Measurements from ENCODE around the gene NEMF. TPM values are rescaled to one million over a fixed set of nuclear protein-coding genes. Genes with fewer than 3 reads are reported as not detected.
"Not testable (repeated sequence)": the region's sequence is repeated elsewhere in the genome, so short reads cannot be mapped to it uniquely, and the experiment has no call there.

NEMF gene
- total RNA-seq, 1 experiment from 2014 or later: 50.1 TPM

GRCh38 chr14:49895480-49895879 lies 42.9 kb upstream of the NEMF start:
- peaks cover 18% of the 10 kb centered on the region for H3K36me3 Mint-ChIP-seq
- POLR2A ChIA-PET: interaction anchor here (0.6 kb wide), 1 partner anchor 11 kb away, joined by 3 read pairs; no protein-coding TSS in a partner anchor
- no peak for DNase-seq (ENCODE audit: low spot score)
- CTCF ChIA-PET: no interaction called here
- ATAC-seq: no peak
- H3K27me3 Mint-ChIP-seq (ENCODE audit: low read depth): no peaks in the 10 kb centered on the region
- peak overlapping the region; percentile 77; the same call in 1 of the 2 replicates for H3K27ac Mint-ChIP-seq
- peaks cover 39% of the 10 kb centered on the region for H3K4me1 Mint-ChIP-seq
- peak overlapping the region; percentile 96 for H3K4me3 Mint-ChIP-seq
- TF ChIP-seq FOXK1 (CRISPR knock-in tag; IDR thresholded peaks at IDR 0.05): no peak
- no peak for TF ChIP-seq OVOL2 (CRISPR knock-in tag; IDR thresholded peaks at IDR 0.05; ENCODE audit: borderline replicate concordance)
- no peak for TF ChIP-seq NR3C1 (CRISPR knock-in tag; conservative IDR thresholded peaks at IDR 0.05; ENCODE audit: low read depth)
- no peak for TF ChIP-seq FOXP1 (CRISPR knock-in tag; IDR thresholded peaks at IDR 0.05; ENCODE audit: borderline replicate concordance)
- no peak for TF ChIP-seq NFYB (CRISPR knock-in tag; conservative IDR thresholded peaks at IDR 0.05; ENCODE audit: low read depth)
- no peak for TF ChIP-seq E2F4 (CRISPR knock-in tag; IDR thresholded peaks at IDR 0.05; ENCODE audit: borderline replicate concordance, low read depth)
- no peaks in the 10 kb centered on the region for H3K9me3 Mint-ChIP-seq

GRCh38 chr14:49894214-49895107 lies 41.9 kb upstream of the NEMF start:
- not testable (repeated sequence) for DNase-seq (ENCODE audit: low spot score); H3K9me3 Mint-ChIP-seq; H3K27me3 Mint-ChIP-seq (ENCODE audit: low read depth); ATAC-seq
- peak overlapping the region; percentile 98 for H3K27ac Mint-ChIP-seq
- peak overlapping the region; percentile 96 for H3K4me3 Mint-ChIP-seq
- CTCF ChIA-PET: interaction anchor here (1.2 to 2.4 kb wide), 2 partner anchors 15 to 72 kb away, joined by 3 to 24 read pairs; no protein-coding TSS in a partner anchor
- H3K36me3 Mint-ChIP-seq: peaks cover 18% of the 10 kb centered on the region
- POLR2A ChIA-PET: interaction anchor here (2.6 kb wide), 1 partner anchor 32 kb away, joined by 11 read pairs; no protein-coding TSS in a partner anchor
- H3K4me1 Mint-ChIP-seq: peaks cover 39% of the 10 kb centered on the region

GRCh38 chr14:49893309-49894213 lies 41.0 kb upstream of the NEMF start:
- DNase-seq (ENCODE audit: low spot score) (no peak), ATAC-seq (peak; percentile 28)
- Mint-ChIP-seq H3K27ac (peak overlapping the region; percentile 98), H3K27me3 (ENCODE audit: low read depth) (no peaks in the 10 kb centered on the region), H3K4me3 (peak overlapping the region; percentile 96), H3K36me3 (peaks cover 18% of the 10 kb centered on the region), H3K4me1 (peaks cover 39% of the 10 kb centered on the region), H3K9me3 (no peaks in the 10 kb centered on the region)
- CTCF ChIA-PET: interaction anchor here (1.2 to 2.4 kb wide), 2 partner anchors 14 to 73 kb away, joined by 3 to 24 read pairs; no protein-coding TSS in a partner anchor
- POLR2A ChIA-PET: interaction anchor here (2.6 kb wide), 1 partner anchor 31 kb away, joined by 11 read pairs; no protein-coding TSS in a partner anchor
- TF ChIP-seq PRDM15 (CRISPR knock-in tag; IDR thresholded peaks at IDR 0.05) (0 out of 2 replicates have a peak, but pooled peaks have one; percentile 4), GABPB1 (CRISPR knock-in tag; IDR thresholded peaks at IDR 0.05) (no peak), PREB (CRISPR knock-in tag; IDR thresholded peaks at IDR 0.05; ENCODE audit: borderline replicate concordance) (0 out of 2 replicates have a peak, but pooled peaks have one; percentile 12), CBFB (CRISPR knock-in tag; IDR thresholded peaks at IDR 0.05; ENCODE audit: low read depth) (no peak), NFYB (CRISPR knock-in tag; conservative IDR thresholded peaks at IDR 0.05; ENCODE audit: low read depth) (0 out of 2 replicates have a peak, but pooled peaks have one; percentile 10), TCF7 (CRISPR knock-in tag; IDR thresholded peaks at IDR 0.05; ENCODE audit: low read depth) (0 out of 2 replicates have a peak, but pooled peaks have one; percentile 41), E2F4 (CRISPR knock-in tag; IDR thresholded peaks at IDR 0.05; ENCODE audit: borderline replicate concordance, low read depth) (peak; percentile 75; the same call in 1 of the 2 replicates), OVOL2 (CRISPR knock-in tag; IDR thresholded peaks at IDR 0.05; ENCODE audit: borderline replicate concordance) (no peak), FOXJ3 (CRISPR knock-in tag; IDR thresholded peaks at IDR 0.05; ENCODE audit: borderline replicate concordance) (no peak), NR1H2 (CRISPR knock-in tag; IDR thresholded peaks at IDR 0.05) (0 out of 2 replicates have a peak, but pooled peaks have one; percentile 41), KAT7 (CRISPR knock-in tag; IDR thresholded peaks at IDR 0.05; ENCODE audit: borderline replicate concordance) (peak; percentile 96; the same call in 1 of the 2 replicates), ZNF396 (CRISPR knock-in tag; IDR thresholded peaks at IDR 0.05; ENCODE audit: borderline replicate concordance) (no peak), USF2 (CRISPR knock-in tag; IDR thresholded peaks at IDR 0.05) (no peak), GRHL2 (CRISPR knock-in tag; IDR thresholded peaks at IDR 0.05; ENCODE audit: insufficient replicate concordance, severe bottlenecking) (no peak)
